H9 (cell line): Measurements from ENCODE around the gene CCL21. TPM values are rescaled to one million over a fixed set of nuclear protein-coding genes. Genes with fewer than 3 reads are reported as not detected.

Experiments used
- DNase-seq: peaks from one replicate; pipeline ENCODE4 v3.0.0-alpha.2; 2017
- H2AFZ ChIP-seq: one replicate; pipeline ENCODE4 v1.6.1; 2013; ENCODE audit warnings: mild to moderate bottlenecking, low read length, control low read depth, moderate library complexity
- H2AK5ac ChIP-seq: 2 replicates; pipeline ENCODE4 v1.6.1; 2013; ENCODE audit warnings: low read length, control low read depth, mixed read lengths; ENCODE audit not compliant: insufficient read length
- H2BK120ac ChIP-seq: one replicate; pipeline ENCODE4 v1.6.1; 2013; ENCODE audit warnings: low read depth, mild to moderate bottlenecking, low read length, control low read depth, inconsistent platforms; ENCODE audit not compliant: poor library complexity, severe bottlenecking
- H2BK12ac ChIP-seq: 2 replicates; pipeline ENCODE4 v1.6.1; 2013; ENCODE audit warnings: low read length, control low read depth, mixed read lengths, low read depth; ENCODE audit not compliant: insufficient read length
- H2BK15ac ChIP-seq: 2 replicates; pipeline ENCODE4 v1.6.1; 2013; ENCODE audit warnings: low read depth, low read length, control low read depth
- H2BK20ac ChIP-seq: one replicate; pipeline ENCODE4 v1.6.1; 2013; ENCODE audit warnings: low read depth, mild to moderate bottlenecking, low read length, control low read depth, inconsistent platforms; ENCODE audit not compliant: poor library complexity, severe bottlenecking
- H2BK5ac ChIP-seq: 2 replicates; pipeline ENCODE4 v1.6.1; 2013; ENCODE audit warnings: low read length, control low read depth, mixed read lengths; ENCODE audit not compliant: insufficient read length
- H3K14ac ChIP-seq: 2 replicates; pipeline ENCODE4 v1.6.1; 2013; ENCODE audit warnings: low read length, control low read depth; ENCODE audit not compliant: insufficient read depth
- H3K18ac ChIP-seq: 2 replicates; pipeline ENCODE4 v1.6.1; 2013; ENCODE audit warnings: low read depth, mild to moderate bottlenecking, mixed read lengths, low read length, control low read depth; ENCODE audit not compliant: insufficient read length
- H3K23ac ChIP-seq: 2 replicates; pipeline ENCODE4 v1.6.1; 2013; ENCODE audit warnings: low read length, control low read depth, mixed read lengths, low read depth; ENCODE audit not compliant: insufficient read length
- H3K23me2 ChIP-seq: 2 replicates; pipeline ENCODE4 v1.6.1; 2013; ENCODE audit warnings: low read depth, mild to moderate bottlenecking, mixed read lengths, low read length, control low read depth; ENCODE audit not compliant: insufficient read length, poor library complexity, severe bottlenecking
- H3K27ac ChIP-seq: 2 replicates; pipeline ENCODE4 v1.5.1; 2013; ENCODE audit warnings: low read length, control low read depth, mixed read lengths, low read depth; ENCODE audit not compliant: insufficient read length
- H3K27me3 ChIP-seq: 2 replicates; pipeline ENCODE4 v1.6.1; 2013; ENCODE audit warnings: low read length, control low read depth, inconsistent platforms; ENCODE audit not compliant: insufficient read depth
- H3K4ac ChIP-seq: 2 replicates; pipeline ENCODE4 v1.6.1; 2013; ENCODE audit warnings: low read depth, mild to moderate bottlenecking, control low read depth, inconsistent platforms, low read length, moderate library complexity
- H3K4me1 ChIP-seq: 2 replicates; pipeline ENCODE4 v1.6.1; 2013; ENCODE audit warnings: low read length, control low read depth, inconsistent platforms; ENCODE audit not compliant: insufficient read depth
- H3K4me2 ChIP-seq: 2 replicates; pipeline ENCODE4 v1.6.1; 2013; ENCODE audit warnings: low read length, control low read depth, mixed read lengths; ENCODE audit not compliant: insufficient read length, insufficient read depth
- H3K56ac ChIP-seq: 2 replicates; pipeline ENCODE4 v1.6.1; 2013; ENCODE audit warnings: low read depth, mild to moderate bottlenecking, mixed read lengths, low read length, control low read depth; ENCODE audit not compliant: insufficient read length
- H3K79me1 ChIP-seq: 2 replicates; pipeline ENCODE4 v1.6.1; 2013; ENCODE audit warnings: low read depth, mild to moderate bottlenecking, moderate library complexity, low read length, control low read depth, inconsistent platforms; ENCODE audit not compliant: insufficient read depth, poor library complexity, severe bottlenecking
- H3K79me2 ChIP-seq: 2 replicates; pipeline ENCODE4 v1.6.1; 2013; ENCODE audit warnings: low read length, control low read depth, inconsistent platforms; ENCODE audit not compliant: insufficient read depth
- H3K9ac ChIP-seq: 2 replicates; pipeline ENCODE4 v1.6.1; 2013; ENCODE audit warnings: low read length, control low read depth, mixed read lengths; ENCODE audit not compliant: insufficient read length; ENCODE audit errors: extremely low read depth
- H3K9me3 ChIP-seq: one replicate; pipeline ENCODE4 v1.6.1; 2013; ENCODE audit warnings: low read depth, low read length, inconsistent platforms; ENCODE audit not compliant: control insufficient read depth
- H3T11ph ChIP-seq: one replicate; pipeline ENCODE4 v1.6.1; 2013; ENCODE audit warnings: mild to moderate bottlenecking, low read length, control low read depth, inconsistent platforms
- H4K20me1 ChIP-seq: one replicate; pipeline ENCODE4 v1.6.1; 2013; ENCODE audit not compliant: control insufficient read depth, insufficient read length, insufficient read depth
- H4K5ac ChIP-seq: 2 replicates; pipeline ENCODE4 v1.6.1; 2013; ENCODE audit warnings: low read depth, mild to moderate bottlenecking, mixed read lengths, low read length, control low read depth; ENCODE audit not compliant: insufficient read length
- H4K8ac ChIP-seq: replicated peaks from 2 replicates; pipeline ENCODE4 v1.6.1; 2013; ENCODE audit warnings: low read length, control low read depth, mixed read lengths, low read depth; ENCODE audit not compliant: insufficient read length
- H4K91ac ChIP-seq: 2 replicates; pipeline ENCODE4 v1.6.1; 2013; ENCODE audit warnings: low read depth, mild to moderate bottlenecking, moderate library complexity, mixed read lengths, low read length, control low read depth; ENCODE audit not compliant: insufficient read length
- H3K27ac Mint-ChIP-seq, 3 experiments: 2 replicates in 2 of 3; 3 replicates in 1 of 3; pipeline ENCODE4 v1.8.0; 2020 to 2021; ENCODE audit warnings: mixed read lengths in 3 of 3, mild to moderate bottlenecking in 1 of 3, moderate library complexity in 1 of 3
- H3K27me3 Mint-ChIP-seq: 2 replicates; pipeline ENCODE4 v1.8.0; 2021; ENCODE audit warnings: low read depth, mild to moderate bottlenecking, moderate library complexity, mixed read lengths
- H3K36me3 Mint-ChIP-seq, 3 experiments: 2 replicates in 2 of 3; 3 replicates in 1 of 3; pipeline ENCODE4 v1.8.0; 2020 to 2021; ENCODE audit warnings: low read depth in 3 of 3, mixed read lengths in 3 of 3; ENCODE audit not compliant: insufficient read depth in 1 of 3
- H3K4me1 Mint-ChIP-seq, 2 experiments: 2 replicates each; pipeline ENCODE4 v1.8.0; 2020; ENCODE audit warnings: mixed read lengths in 2 of 2
- H3K4me3 Mint-ChIP-seq, 2 experiments: 2 replicates in 1 of 2; 3 replicates in 1 of 2; pipeline ENCODE4 v1.8.0; 2020 to 2021; ENCODE audit warnings: mild to moderate bottlenecking in 2 of 2, mixed read lengths in 2 of 2, moderate library complexity in 1 of 2
- H3K9me3 Mint-ChIP-seq, 2 experiments: 2 replicates in 1 of 2; 3 replicates in 1 of 2; pipeline ENCODE4 v1.8.0; 2020; ENCODE audit warnings: mild to moderate bottlenecking in 2 of 2, mixed read lengths in 2 of 2, moderate library complexity in 1 of 2
- CTCF ChIP-seq: fragments of 200-600 bp; sonication (generic); conservative IDR thresholded peaks from 3 replicates; pipeline ENCODE4 v1.8.0; 2021; ENCODE audit warnings: antibody characterized with exemption, mild to moderate bottlenecking
- WGBS: extraction: QIAGEN DNeasy Blood & Tissue Kit; methylation state at CpG from one replicate; pipeline ENCODE4 v1.1.7; 2013; ENCODE audit warnings: missing lambda C conversion rate, low lambda C conversion rate, mixed read lengths; ENCODE audit not compliant: insufficient read length; ENCODE audit errors: extremely low coverage; 5-methylcytosine and 5-hydroxymethylcytosine counted together
- total RNA-seq: library from RNA; stranded (reverse); gene quantifications from 2 replicates; pipeline ENCODE4 v1.2.1, GENCODE V29; 2021

CCL21 gene
- total RNA-seq, 1 experiment from 2014 or later: not detected

- peak overlapping the region; percentile 25 for H3K9ac ChIP-seq
Observed at GRCh38 chr9:34701769-34702736, 7.9 kb downstream of the CCL21 start.

More at GRCh38 chr9:34701769-34702736, 7.9 kb downstream of the CCL21 start:
- Histone ChIP-seq H2BK12ac (no peak overlapping the region), H2BK20ac (no peak overlapping the region), H2BK15ac (no peak overlapping the region), H3K27me3 (peaks cover 11% of the 10 kb centered on the region), H3K4me1 (no peaks in the 10 kb centered on the region), H3K56ac (no peak overlapping the region), H3K4me2 (peak overlapping the region; percentile 93), H4K8ac (no peak overlapping the region), H2BK5ac (no peak overlapping the region), H3K79me1 (no peaks in the 10 kb centered on the region), H2BK120ac (no peak overlapping the region), H4K5ac (no peak overlapping the region), H3K18ac (no peak overlapping the region), H3K23ac (no peak overlapping the region), H2AK5ac (no peak overlapping the region), H3K4ac (no peak overlapping the region), H3K14ac (no peak overlapping the region), H3T11ph (no peak overlapping the region), H3K27ac (no peak overlapping the region), H2AFZ (peak overlapping the region; percentile 91), H4K91ac (no peak overlapping the region), H3K9me3 (no peaks in the 10 kb centered on the region), H3K79me2 (no peaks in the 10 kb centered on the region), H4K20me1 (no peaks in the 10 kb centered on the region), H3K23me2 (peaks cover 6% of the 10 kb centered on the region)
- TF ChIP-seq CTCF: peak; percentile 99
- Mint-ChIP-seq H3K9me3 (no peaks in the 10 kb centered on the region; a peak in 1 of 5 replicates), H3K4me1 (peaks cover 0 to 13% of the 10 kb centered on the region in 2 experiments; a peak in 2 of 4 replicates), H3K36me3 (no peaks in the 10 kb centered on the region), H3K27me3 (peaks cover 40% of the 10 kb centered on the region), H3K27ac (no peak overlapping the region; a peak in 1 of 7 replicates), H3K4me3 (peak overlapping the region; percentile 60 to 80)
- WGBS: no CpG with 5 or more reads among the region's 30 CpGs
- DNase-seq: peak; percentile 81
